ENCODE results near the gene STAB1.

STAB1 gene

DNA sequence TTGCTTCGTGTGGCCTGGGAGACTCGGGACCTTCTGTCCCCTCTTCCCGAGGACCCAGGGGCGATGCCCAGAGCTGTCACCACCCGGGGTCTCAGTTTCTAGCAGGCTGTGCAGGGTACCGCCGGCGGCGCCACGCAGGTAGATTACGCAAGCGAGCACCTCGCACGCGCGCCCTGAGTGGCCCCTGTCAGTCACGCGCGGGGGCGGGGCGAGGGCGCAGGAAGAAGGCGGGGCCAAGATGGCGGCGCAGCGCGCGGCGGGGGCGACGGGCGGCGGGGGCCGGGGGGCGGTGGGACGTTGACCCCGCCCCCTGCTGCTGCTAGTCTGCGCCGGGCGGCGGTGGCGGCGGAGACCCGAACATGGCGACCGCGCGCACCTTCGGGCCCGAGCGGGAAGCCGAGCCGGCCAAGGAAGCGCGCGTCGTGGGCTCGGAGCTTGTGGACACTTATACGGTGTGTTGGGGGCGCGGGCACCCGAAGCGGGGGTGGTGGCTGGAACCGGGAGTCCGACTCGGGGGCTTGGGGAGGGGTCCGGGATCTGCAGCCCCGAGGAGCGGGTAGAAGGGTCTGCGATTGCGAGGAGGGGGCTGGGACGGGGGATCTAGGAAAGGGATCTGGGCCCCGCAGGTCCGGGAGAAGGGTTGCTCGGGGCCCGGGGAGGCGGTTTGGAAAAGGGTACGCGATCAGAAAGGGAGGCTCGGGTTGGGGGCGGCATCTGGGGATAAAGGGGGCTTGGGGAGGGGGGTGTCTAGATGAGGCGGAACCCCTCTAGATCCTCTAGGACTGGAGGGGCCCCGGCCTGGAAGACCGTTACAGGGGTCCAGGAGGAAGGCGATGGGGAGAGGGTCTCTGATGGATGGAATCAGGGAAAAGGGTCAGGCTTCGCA lies 39.6 kb upstream of the STAB1 start, which contains the start of gene NISCH:
Gene NISCH, plus strand, starts transcription at position 322 of the 886 bp plus-strand sequence. Its CDS starts 38 bp downstream, at position 360.
- DNase-seq = peak; percentile 90 to 95
- TF ChIP-seq POLR2A (IDR thresholded peaks at IDR 0.05; ENCODE audit: low read length) (peak; percentile 48), GATA1 (IDR thresholded peaks at IDR 0.05; ENCODE audit: low read depth, low read length) (no peak)

GRCh38 chr3:52456169-52456799 lies 38.9 kb upstream of the STAB1 start:
- peak in 1 of 2 experiments; percentile 31 for DNase-seq
- TF ChIP-seq GATA1 (IDR thresholded peaks at IDR 0.05; ENCODE audit: low read depth, low read length) = no peak
- no peak for TF ChIP-seq POLR2A (IDR thresholded peaks at IDR 0.05; ENCODE audit: low read length)

- DNase-seq = peak in 1 of 2 experiments; percentile 27
- TF ChIP-seq POLR2A (IDR thresholded peaks at IDR 0.05; ENCODE audit: low read length) = no peak
- TF ChIP-seq GATA1 (IDR thresholded peaks at IDR 0.05; ENCODE audit: low read depth, low read length) = no peak
Measured at GRCh38 chr3:52456800-52457183, 38.3 kb upstream of the STAB1 start.

DNA sequence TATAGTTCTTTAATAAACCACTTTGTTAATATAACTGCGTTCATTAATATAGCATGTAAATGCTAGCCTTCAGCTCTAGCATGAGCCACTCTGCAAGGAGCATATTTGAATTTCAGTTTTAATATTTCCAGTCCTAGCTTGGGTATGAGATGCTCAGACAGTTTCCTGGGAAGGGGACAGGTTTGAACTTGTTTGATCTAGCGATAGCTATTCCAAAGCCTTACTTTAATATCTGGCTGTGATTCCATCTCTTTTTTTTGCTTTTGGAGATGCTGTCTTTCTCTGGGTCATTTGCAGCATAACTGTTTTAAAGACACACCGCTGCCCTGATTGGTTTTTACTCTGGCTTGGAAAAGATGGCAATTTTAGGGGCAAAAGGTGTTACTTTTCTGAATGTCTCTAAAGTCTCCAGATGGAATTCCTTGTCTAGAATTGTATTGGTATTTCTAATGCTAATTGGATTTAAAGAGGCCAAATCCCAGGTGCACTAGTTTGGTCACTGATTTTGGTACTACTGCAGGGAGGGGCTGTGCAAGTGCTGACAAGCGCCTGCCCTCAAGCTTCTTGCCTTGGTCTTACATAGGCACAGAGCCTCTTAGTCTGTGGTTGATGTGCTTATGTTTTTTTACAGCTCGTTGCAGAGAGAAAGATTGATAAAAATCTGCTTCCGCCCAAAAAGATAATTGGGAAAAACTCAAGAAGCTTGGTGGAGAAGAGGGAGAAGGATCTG lies 36.9 kb upstream of the STAB1 start:
- TF ChIP-seq GATA1 (IDR thresholded peaks at IDR 0.05; ENCODE audit: low read depth, low read length) = no peak
- TF ChIP-seq POLR2A (IDR thresholded peaks at IDR 0.05; ENCODE audit: low read length) = no peak

GRCh38 chr3:52458770-52459545 lies 36.2 kb upstream of the STAB1 start:
- TF ChIP-seq GATA1 (IDR thresholded peaks at IDR 0.05; ENCODE audit: low read depth, low read length) (no peak), POLR2A (IDR thresholded peaks at IDR 0.05; ENCODE audit: low read length) (no peak)
- no peak for DNase-seq

More for the DNA sequence above, 36.9 kb upstream of the STAB1 start:
- no peak for DNase-seq

DNA sequence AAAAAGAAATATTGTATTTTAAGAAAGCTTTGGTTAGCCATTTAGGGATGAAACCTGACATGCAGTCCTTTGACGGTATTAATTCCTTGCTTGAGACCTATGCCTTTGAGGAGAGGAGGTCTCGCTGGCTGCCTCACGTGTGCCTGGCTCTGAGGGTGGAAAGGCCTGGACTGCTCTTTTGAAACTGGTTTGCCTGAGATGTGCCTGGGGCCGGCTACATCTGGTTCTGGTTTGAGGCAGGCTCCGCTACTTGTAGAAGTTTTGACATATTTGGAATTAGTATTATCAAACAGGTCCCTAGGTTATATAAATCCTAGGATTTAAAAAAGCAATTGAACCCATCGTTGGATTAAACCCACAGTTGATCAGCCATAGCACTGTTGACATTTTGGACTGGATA lies 33.3 kb upstream of the STAB1 start:
- TF ChIP-seq GATA1 (IDR thresholded peaks at IDR 0.05; ENCODE audit: low read depth, low read length) = no peak
- TF ChIP-seq POLR2A (IDR thresholded peaks at IDR 0.05; ENCODE audit: low read length) = no peak
- no peak for DNase-seq

GRCh38 chr3:52463416-52463815 lies 31.7 kb upstream of the STAB1 start:
- TF ChIP-seq GATA1 (IDR thresholded peaks at IDR 0.05; ENCODE audit: low read depth, low read length) = no peak
- TF ChIP-seq POLR2A (IDR thresholded peaks at IDR 0.05; ENCODE audit: low read length) = no peak
- no peak for DNase-seq

GRCh38 chr3:52468336-52468735 lies 26.8 kb upstream of the STAB1 start:
- peak in 1 of 2 experiments; percentile 15 for DNase-seq
- no peak for TF ChIP-seq GATA1 (IDR thresholded peaks at IDR 0.05; ENCODE audit: low read depth, low read length)
- TF ChIP-seq POLR2A (IDR thresholded peaks at IDR 0.05; ENCODE audit: low read length) = no peak

- TF ChIP-seq POLR2A (IDR thresholded peaks at IDR 0.05; ENCODE audit: low read length) (no peak), GATA1 (IDR thresholded peaks at IDR 0.05; ENCODE audit: low read depth, low read length) (no peak)
- DNase-seq = no peak
Measured at GRCh38 chr3:52469001-52469400, 26.1 kb upstream of the STAB1 start.

DNA sequence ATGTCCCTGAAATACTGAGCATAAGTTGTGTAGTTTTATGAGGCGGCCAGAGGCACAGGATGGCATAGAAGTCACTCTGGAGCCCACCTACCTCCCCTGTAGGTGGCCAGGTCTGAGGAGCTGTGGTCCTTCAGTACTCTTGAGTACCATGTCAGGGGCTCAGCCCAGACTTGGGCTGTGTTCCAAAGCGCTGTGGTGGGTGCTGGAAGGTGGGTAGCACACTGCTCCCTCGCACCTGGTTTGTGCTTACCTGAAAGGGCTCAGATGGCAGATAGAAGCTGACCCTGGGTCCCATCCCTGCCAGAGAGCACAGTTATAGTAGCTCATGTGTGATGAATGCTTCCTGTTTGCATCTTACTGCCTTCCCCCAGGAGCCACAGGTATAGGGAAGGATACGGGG lies 24.2 kb upstream of the STAB1 start:
- no peak for TF ChIP-seq GATA1 (IDR thresholded peaks at IDR 0.05; ENCODE audit: low read depth, low read length)
- no peak for TF ChIP-seq POLR2A (IDR thresholded peaks at IDR 0.05; ENCODE audit: low read length)
- no peak for DNase-seq

GRCh38 chr3:52471371-52472238 lies 23.5 kb upstream of the STAB1 start:
- peak; percentile 63 to 78 for DNase-seq
- TF ChIP-seq GATA1 (IDR thresholded peaks at IDR 0.05; ENCODE audit: low read depth, low read length) (no peak), POLR2A (IDR thresholded peaks at IDR 0.05; ENCODE audit: low read length) (no peak)

GRCh38 chr3:52472239-52473000 lies 22.7 kb upstream of the STAB1 start:
- no peak for TF ChIP-seq GATA1 (IDR thresholded peaks at IDR 0.05; ENCODE audit: low read depth, low read length)
- no peak for TF ChIP-seq POLR2A (IDR thresholded peaks at IDR 0.05; ENCODE audit: low read length)
- DNase-seq = no peak

Data from erythroblast (primary cell).